GM23248 (cell line): ENCODE results near the gene PBOV1.

Source experiments
- EZH2 ChIP-seq: fragments of 200-600 bp; sonication (generic); IDR thresholded peaks from 2 replicates; pipeline ENCODE4 v1.6.1; 2018; ENCODE audit warnings: antibody characterized with exemption, mild to moderate bottlenecking; ENCODE audit not compliant: insufficient read depth, poor library complexity, severe bottlenecking
- EZH2phosphoT487 ChIP-seq: fragments of 200-600 bp; sonication (generic); IDR thresholded peaks from 2 replicates; pipeline ENCODE4 v1.6.1; 2018; ENCODE audit warnings: antibody characterized with exemption, moderate library complexity, mild to moderate bottlenecking, low read depth; ENCODE audit not compliant: insufficient read depth

DNA sequence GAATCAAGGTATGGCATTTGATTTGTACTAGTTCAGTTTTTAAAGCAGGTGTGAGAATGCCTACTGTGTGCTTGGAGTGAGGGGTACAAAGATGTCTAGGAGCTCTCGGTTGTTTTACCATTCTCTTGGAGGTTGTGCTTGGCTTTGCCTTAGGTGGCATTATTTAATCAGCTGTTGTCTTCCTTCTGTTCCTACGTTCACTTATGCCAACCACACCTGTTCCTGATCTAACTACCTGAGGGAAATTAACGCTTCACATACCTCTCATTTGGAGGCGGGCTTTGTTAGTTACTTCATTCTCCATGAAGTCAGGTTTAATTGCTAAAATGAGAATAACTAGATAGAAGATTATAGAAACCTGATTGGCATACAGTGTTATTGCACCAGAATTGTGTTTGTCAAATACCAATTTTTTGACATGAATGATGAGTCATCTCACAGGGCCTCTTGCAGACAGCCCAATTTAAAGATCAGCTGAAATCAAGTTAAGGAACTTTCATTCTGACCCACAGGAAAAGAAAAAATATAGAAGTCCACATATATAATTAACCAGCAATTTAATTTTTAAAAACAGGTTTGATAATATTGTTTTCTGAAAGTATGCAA is 24.8 kb upstream of the PBOV1 start:
- TF ChIP-seq EZH2phosphoT487 (no peak), EZH2 (no peak)
